Neural crest cell (in vitro differentiated cells): ENCODE data around the gene NLGN2. TPM values are rescaled to one million over a fixed set of nuclear protein-coding genes. Genes with fewer than 3 reads are reported as not detected.
A peak's percentile ranks its signal among the peaks of the same experiment; 100 is the strongest.

ENCODE experiments used
- DNase-seq: peaks from one replicate; pipeline ENCODE4 v3.0.0; 2021; ENCODE audit warnings: low read depth, mixed read lengths, low spot score
- H3K27ac Mint-ChIP-seq: one replicate; pipeline ENCODE4 v1.8.0; 2021; ENCODE audit warnings: mild to moderate bottlenecking, mixed read lengths; ENCODE audit not compliant: unreplicated experiment
- H3K27me3 Mint-ChIP-seq: 2 replicates; pipeline ENCODE4 v1.8.0; 2021; ENCODE audit warnings: low read depth, mild to moderate bottlenecking, mixed read lengths
- H3K36me3 Mint-ChIP-seq: 2 replicates; pipeline ENCODE4 v1.8.0; 2021; ENCODE audit warnings: low read depth, mild to moderate bottlenecking, mixed read lengths
- H3K4me1 Mint-ChIP-seq: 2 replicates; pipeline ENCODE4 v1.8.0; 2021; ENCODE audit warnings: mixed read lengths
- H3K4me3 Mint-ChIP-seq: one replicate; pipeline ENCODE4 v1.8.0; 2021; ENCODE audit warnings: mild to moderate bottlenecking, mixed read lengths
- H3K9me3 Mint-ChIP-seq: 2 replicates; pipeline ENCODE4 v1.8.0; 2021; ENCODE audit warnings: mixed read lengths
- CTCF ChIP-seq: fragments of 200-600 bp; sonication (generic); conservative IDR thresholded peaks from 2 replicates; pipeline ENCODE4 v1.5.0; 2021; ENCODE audit warnings: antibody characterized with exemption, mild to moderate bottlenecking
- total RNA-seq: library from RNA; stranded (reverse); gene quantifications from 2 replicates; pipeline ENCODE4 v1.2.1, GENCODE V29; 2021

The NLGN2 gene
- total RNA-seq, 1 donor from 2014 or later: 106 TPM

GRCh38 chr17:7429722-7430121, 22.1 kb downstream of the NLGN2 start:
- no peak for TF ChIP-seq CTCF
- Mint-ChIP-seq H3K4me1 (no peaks in the 10 kb centered on the region), H3K27ac (no peak overlapping the region), H3K9me3 (peaks cover 7% of the 10 kb centered on the region), H3K36me3 (no peaks in the 10 kb centered on the region), H3K27me3 (no peaks in the 10 kb centered on the region), H3K4me3 (no peak overlapping the region)
- no peak for DNase-seq

- Mint-ChIP-seq H3K9me3 (peaks cover 7% of the 10 kb centered on the region), H3K4me1 (peaks cover 11% of the 10 kb centered on the region), H3K27me3 (peaks cover 14% of the 10 kb centered on the region), H3K36me3 (no peaks in the 10 kb centered on the region), H3K27ac (no peak overlapping the region), H3K4me3 (no peak overlapping the region)
- TF ChIP-seq CTCF: no peak
- no peak for DNase-seq
Observed at GRCh38 chr17:7431231-7431630, 23.6 kb downstream of the NLGN2 start.

- DNase-seq: no peak
- no peak for TF ChIP-seq CTCF
- no peak overlapping the region for H3K4me3 Mint-ChIP-seq
- H3K36me3 Mint-ChIP-seq: no peaks in the 10 kb centered on the region
- H3K9me3 Mint-ChIP-seq: peaks cover 7% of the 10 kb centered on the region
- H3K27ac Mint-ChIP-seq: no peak overlapping the region
- H3K4me1 Mint-ChIP-seq: peaks cover 13% of the 10 kb centered on the region
- peaks cover 23% of the 10 kb centered on the region for H3K27me3 Mint-ChIP-seq
Observed at GRCh38 chr17:7432296-7432695, 24.7 kb downstream of the NLGN2 start.

GRCh38 chr17:7435676-7436555, 28.3 kb downstream of the NLGN2 start:
- Mint-ChIP-seq H3K27me3 (peaks cover 56% of the 10 kb centered on the region), H3K4me1 (peaks cover 38% of the 10 kb centered on the region), H3K27ac (no peak overlapping the region), H3K36me3 (peaks cover 6% of the 10 kb centered on the region), H3K4me3 (peak overlapping the region; percentile 87), H3K9me3 (peaks cover 4% of the 10 kb centered on the region)
- TF ChIP-seq CTCF: no peak
- no peak for DNase-seq

GRCh38 chr17:7436556-7437368, 29.1 kb downstream of the NLGN2 start:
- peak; percentile 77 for TF ChIP-seq CTCF
- Mint-ChIP-seq H3K27me3 (peaks cover 64% of the 10 kb centered on the region), H3K9me3 (no peaks in the 10 kb centered on the region), H3K36me3 (peaks cover 6% of the 10 kb centered on the region), H3K4me1 (peaks cover 47% of the 10 kb centered on the region), H3K27ac (peak overlapping the region; percentile 62), H3K4me3 (peak overlapping the region; percentile 74)
- DNase-seq: peak; percentile 70
